Measurements from ENCODE around the gene OCEL1. TPM values are rescaled to one million over a fixed set of nuclear protein-coding genes. Genes with fewer than 3 reads are reported as not detected.

Gene OCEL1
- total and polyA plus RNA-seq, 8 donors = 4.7 to 43.2 (median 10.9) TPM

GRCh38 chr19:17202249-17202648 is 23.8 kb upstream of the OCEL1 start:
- Histone ChIP-seq H3K36me3 (peaks cover 59 to 100% (median 96%) of the 10 kb centered on the region in 4 donors), H3K9me3 (no peaks in the 10 kb centered on the region), H3K4me1 (no peaks in the 10 kb centered on the region), H3K27me3 (no peaks in the 10 kb centered on the region), H3K4me3 (no peak overlapping the region), H3K27ac (no peak overlapping the region)
- DNase-seq = no peak
- TF ChIP-seq CTCF (IDR thresholded peaks at IDR 0.05) = no peak
- no peak for TF ChIP-seq POLR2A (IDR thresholded peaks at IDR 0.05)
- TF ChIP-seq POLR2AphosphoS5 (IDR thresholded peaks at IDR 0.05) = no peak
- no peak for TF ChIP-seq EP300 (IDR thresholded peaks at IDR 0.05)
- WGBS, 5 donors = 80 to 90% (median 82%) methylated on average over 7 to 9 of the region's 9 CpGs
- intact Hi-C loops (cut with DNase I; ENCODE audit: low total_unique reads) = loop anchor here (5.0 kb wide), 1 partner anchor 80 kb away; the partner anchor contains the start of gene ANKLE1

DNA sequence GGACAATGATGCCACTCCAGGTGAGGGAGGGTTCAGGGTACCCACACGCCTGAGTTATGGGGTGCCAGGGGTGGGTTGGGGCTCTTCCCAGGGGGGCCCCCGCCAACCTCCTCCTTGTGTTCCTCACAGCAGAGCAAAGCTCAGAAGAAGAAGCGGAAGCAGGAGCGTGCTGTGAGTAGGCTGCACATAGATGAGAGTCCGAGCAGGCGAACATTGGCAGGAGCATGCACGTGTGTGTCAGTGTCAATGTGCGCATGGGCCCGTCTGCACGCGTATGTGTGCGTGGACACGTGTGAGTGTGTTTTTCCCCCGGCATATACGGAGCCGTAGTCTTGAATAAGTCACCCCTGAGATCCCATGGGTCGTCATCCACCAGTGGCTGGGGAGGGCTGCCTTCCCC is 23.3 kb upstream of the OCEL1 start:
- no peak for DNase-seq
- TF ChIP-seq POLR2A (IDR thresholded peaks at IDR 0.05) = no peak
- no peak for TF ChIP-seq CTCF (IDR thresholded peaks at IDR 0.05)
- TF ChIP-seq EP300 (IDR thresholded peaks at IDR 0.05) = no peak
- TF ChIP-seq POLR2AphosphoS5 (IDR thresholded peaks at IDR 0.05) = no peak
- no peaks in the 10 kb centered on the region for H3K4me1 ChIP-seq
- no peaks in the 10 kb centered on the region for H3K9me3 ChIP-seq
- WGBS, 5 donors = 89 to 95% (median 94%) methylated on average over 17 of the region's 17 CpGs
- H3K27me3 ChIP-seq = no peaks in the 10 kb centered on the region
- no peak overlapping the region for H3K27ac ChIP-seq
- intact Hi-C loops (cut with DNase I; ENCODE audit: low total_unique reads) = loop anchor here (5.0 kb wide), 1 partner anchor 80 kb away; the partner anchor contains the start of gene ANKLE1
- no peak overlapping the region for H3K4me3 ChIP-seq
- peaks cover 55 to 100% (median 93%) of the 10 kb centered on the region in 4 donors for H3K36me3 ChIP-seq

DNA sequence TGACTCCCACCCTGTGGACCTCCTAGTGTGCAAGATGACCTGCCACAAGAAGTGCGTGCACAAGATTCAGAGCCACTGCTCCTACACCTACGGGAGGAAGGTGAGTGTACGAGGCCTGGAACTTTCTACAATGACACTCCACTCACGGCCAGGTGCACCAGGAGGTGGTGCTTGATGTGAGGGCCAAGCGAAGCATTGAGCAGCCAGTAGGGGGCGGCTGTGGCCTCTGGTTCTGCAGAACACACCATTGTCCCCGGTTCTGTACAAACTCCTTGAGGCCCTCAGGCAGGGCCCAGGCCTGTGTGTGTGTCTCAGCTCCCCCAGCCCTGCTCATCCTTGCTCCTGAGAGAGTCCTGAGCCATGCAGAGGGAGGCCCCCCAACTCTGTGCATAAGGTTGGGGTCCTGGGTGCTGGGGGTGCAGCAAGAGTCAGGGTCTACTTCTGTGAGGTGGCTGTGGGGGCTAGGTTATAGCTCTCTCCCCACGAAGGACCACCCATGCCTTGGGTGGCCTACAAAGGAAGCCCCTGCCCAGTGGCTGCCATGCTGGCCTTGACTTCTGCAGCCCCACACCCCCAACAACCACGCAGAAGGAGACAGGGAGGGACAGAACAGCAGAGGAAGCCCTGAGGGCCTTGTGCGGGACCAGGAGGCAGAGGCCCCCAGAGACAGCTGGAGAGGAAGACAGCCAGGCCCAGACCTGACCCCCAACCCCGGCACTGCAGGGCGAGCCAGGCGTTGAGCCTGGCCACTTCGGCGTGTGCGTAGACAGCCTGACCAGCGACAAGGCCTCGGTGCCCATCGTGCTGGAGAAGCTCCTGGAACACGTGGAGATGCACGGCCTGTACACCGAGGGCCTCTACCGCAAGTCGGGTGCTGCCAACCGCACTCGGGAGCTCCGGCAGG is 20.5 kb upstream of the OCEL1 start:
- Histone ChIP-seq H3K36me3 (peaks cover 54 to 100% (median 93%) of the 10 kb centered on the region in 4 donors), H3K4me3 (no peak overlapping the region), H3K4me1 (peaks cover 0 to 8% (median 0%) of the 10 kb centered on the region in 4 donors), H3K9me3 (no peaks in the 10 kb centered on the region), H3K27ac (no peak overlapping the region), H3K27me3 (no peaks in the 10 kb centered on the region)
- DNase-seq = peak; percentile 84 to 86
- WGBS, 5 donors = 34 to 79% (median 77%) methylated on average over 8 to 27 of the region's 27 CpGs
- peak in 1 of 3 donors; percentile 42 for TF ChIP-seq POLR2AphosphoS5 (IDR thresholded peaks at IDR 0.05)
- no peak for TF ChIP-seq POLR2A (IDR thresholded peaks at IDR 0.05)
- no peak for TF ChIP-seq EP300 (IDR thresholded peaks at IDR 0.05)
- TF ChIP-seq CTCF (IDR thresholded peaks at IDR 0.05) = peak in 5 of 7 experiments; percentile 66 to 78 (median 71)
- intact Hi-C loops (cut with DNase I; ENCODE audit: low total_unique reads) = no loop called here

- intact Hi-C loops (cut with DNase I; ENCODE audit: low total_unique reads) = no loop called here
- Histone ChIP-seq H3K27me3 (no peaks in the 10 kb centered on the region), H3K27ac (no peak overlapping the region), H3K4me1 (peaks cover 0 to 8% (median 0%) of the 10 kb centered on the region in 4 donors), H3K36me3 (peaks cover 54 to 100% (median 93%) of the 10 kb centered on the region in 4 donors), H3K9me3 (no peaks in the 10 kb centered on the region), H3K4me3 (no peak overlapping the region)
- 91 to 94% (median 94%) methylated on average over 18 to 25 of the region's 25 CpGs for WGBS, 5 donors
- no peak for DNase-seq
- TF ChIP-seq POLR2AphosphoS5 (IDR thresholded peaks at IDR 0.05) (no peak), EP300 (IDR thresholded peaks at IDR 0.05) (no peak), CTCF (IDR thresholded peaks at IDR 0.05) (no peak), POLR2A (IDR thresholded peaks at IDR 0.05) (no peak)
Observed at GRCh38 chr19:17206736-17207581, 19.1 kb upstream of the OCEL1 start.

Measured in stomach (tissue), 9 donors.